ENCODE data around the gene ELF1.

DNA sequence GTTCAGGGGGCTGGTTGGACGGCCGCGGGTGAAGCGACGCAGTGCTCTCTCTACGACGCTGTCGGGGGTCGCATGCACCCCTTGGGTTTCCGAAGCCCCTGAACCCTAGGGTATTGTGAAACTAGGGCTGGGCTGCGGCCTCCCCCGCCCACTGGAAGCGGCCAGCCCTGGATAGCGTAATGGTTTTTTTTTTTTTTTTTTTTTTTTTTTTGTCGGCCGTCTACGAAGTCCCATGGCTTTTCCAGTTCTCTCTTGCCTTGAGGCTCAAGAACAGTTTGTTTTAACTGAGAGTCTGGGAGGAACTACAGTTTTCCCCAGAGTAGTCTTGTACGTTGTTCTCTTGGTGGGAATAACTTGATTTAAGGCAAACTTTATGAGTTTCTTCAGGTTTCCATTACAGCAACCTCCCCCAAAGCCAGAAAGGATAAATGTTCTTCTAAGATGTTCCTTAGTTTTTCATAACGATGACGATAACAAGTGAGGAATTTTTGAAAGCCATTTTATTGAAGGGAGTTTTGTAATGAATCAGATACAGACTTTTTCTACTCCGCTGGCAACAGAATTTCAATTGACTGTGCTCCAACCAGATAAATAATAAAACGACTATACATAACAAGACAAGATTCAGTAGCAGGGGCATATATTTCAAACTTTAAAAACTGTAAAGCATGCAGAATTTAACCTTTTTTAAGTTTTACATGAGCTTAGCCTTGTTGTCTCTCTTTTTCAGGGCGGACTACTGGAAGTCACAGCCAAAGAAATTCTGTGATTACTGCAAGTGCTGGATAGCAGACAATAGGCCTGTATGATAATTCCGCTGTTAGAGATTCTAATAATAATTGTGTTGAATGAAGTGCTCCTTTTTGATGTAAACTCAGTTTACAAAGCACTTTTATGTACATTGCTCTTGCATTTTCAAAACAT lies 43.1 kb upstream of the ELF1 start:
- TF ChIP-seq CTCF (IDR thresholded peaks at IDR 0.05): no peak
- TF ChIP-seq, protein P1, sequence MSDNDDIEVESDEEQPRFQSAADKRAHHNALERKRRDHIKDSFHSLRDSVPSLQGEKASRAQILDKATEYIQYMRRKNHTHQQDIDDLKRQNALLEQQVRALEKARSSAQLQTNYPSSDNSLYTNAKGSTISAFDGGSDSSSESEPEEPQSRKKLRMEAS (IDR thresholded peaks at IDR 0.05): no peak
- no peak for TF ChIP-seq RAD21 (conservative IDR thresholded peaks at IDR 0.05 in 1 of 2, IDR thresholded peaks at IDR 0.05 in 1 of 2)
- TF ChIP-seq SREBF2 (IDR thresholded peaks at IDR 0.05): no peak
- no peak for TF ChIP-seq SMC3 (IDR thresholded peaks at IDR 0.05)
- no peak for TF ChIP-seq POLR2A (IDR thresholded peaks at IDR 0.05; ENCODE audit: low read length)
- TF ChIP-seq EP300 (IDR thresholded peaks at IDR 0.05): no peak
- TF ChIP-seq RCOR1 (IDR thresholded peaks at IDR 0.05; ENCODE audit: low read depth, low read length): no peak
- no peak for TF ChIP-seq MAZ (IDR thresholded peaks at IDR 0.05; ENCODE audit: borderline replicate concordance, low read depth, low read length)
- no peak for TF ChIP-seq BCL3 (IDR thresholded peaks at IDR 0.05)
- TF ChIP-seq CEBPB (IDR thresholded peaks at IDR 0.05): peak; percentile 36 to 68; a peak in 2 of 4 replicates
- no peak for TF ChIP-seq HOXB13 (CRISPR knock-in tag; IDR thresholded peaks at IDR 0.05; ENCODE audit: low read depth)
- no peak for TF ChIP-seq ZFP36 (IDR thresholded peaks at IDR 0.05; ENCODE audit: borderline replicate concordance, partially characterized antibody)
